ENCODE results near the gene HIBCH.

DNA sequence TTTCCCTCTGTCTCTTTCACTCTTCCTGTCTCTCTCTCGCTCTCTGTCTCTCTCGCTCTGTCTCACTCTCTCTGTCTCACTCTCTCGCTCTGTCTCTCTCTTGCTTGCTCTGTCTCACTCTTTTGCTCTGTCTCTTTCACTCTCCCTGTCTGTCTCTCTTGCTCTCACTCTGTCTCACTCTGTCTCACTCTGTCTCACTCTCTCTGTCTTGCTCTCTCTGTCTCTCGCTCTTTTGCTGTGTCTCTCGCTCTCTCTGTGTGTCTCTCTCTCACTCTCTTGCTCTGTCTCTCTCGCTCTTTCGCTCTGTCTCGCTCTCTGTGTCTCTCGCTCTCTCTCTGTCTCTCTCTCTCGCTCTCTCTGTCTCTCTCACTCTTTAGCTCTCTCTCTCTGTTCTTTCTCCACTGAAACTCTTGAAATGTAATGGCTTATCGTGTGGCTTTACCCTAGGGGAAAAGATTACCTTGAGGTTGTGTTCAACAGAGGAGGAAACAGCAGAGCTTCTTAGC lies 46.7 kb upstream of the HIBCH start:
- no peak for TF ChIP-seq EZH2 (IDR thresholded peaks at IDR 0.05; ENCODE audit: insufficient read depth, poor library complexity, severe bottlenecking)
- no peak for TF ChIP-seq EZH2phosphoT487 (IDR thresholded peaks at IDR 0.05; ENCODE audit: insufficient read depth, low read depth)
